SIG-M5 (cell line): ENCODE data around the gene RNF150.
"Not testable (repeated sequence)": the region's sequence is repeated elsewhere in the genome, so short reads cannot be mapped to it uniquely, and the experiment has no call there.

Experiments
- DNase-seq: peaks from one replicate; lab custom pipeline; 2025; lab: John Stamatoyannopoulos, UW

The RNF150 gene

GRCh38 chr4:140861359-140862176 lies 271.7 kb downstream of the RNF150 start:
- no peak for DNase-seq

- DNase-seq = no peak
Measured at GRCh38 chr4:140858897-140859296, 274.4 kb downstream of the RNF150 start.

- DNase-seq = no peak
Measured at GRCh38 chr4:140857111-140857510, 276.2 kb downstream of the RNF150 start.

- no peak for DNase-seq
Measured at GRCh38 chr4:140856621-140857062, 276.6 kb downstream of the RNF150 start.

- no peak for DNase-seq
Measured at GRCh38 chr4:140854168-140854567, 279.1 kb downstream of the RNF150 start.

- no peak for DNase-seq
Measured at GRCh38 chr4:140851804-140852203, 281.5 kb downstream of the RNF150 start.

- no peak for DNase-seq
Measured at GRCh38 chr4:140851032-140851636, 282.1 kb downstream of the RNF150 start.

GRCh38 chr4:140849526-140849925 lies 283.7 kb downstream of the RNF150 start:
- no peak for DNase-seq

GRCh38 chr4:140846736-140847135 lies 286.5 kb downstream of the RNF150 start:
- DNase-seq = no peak

GRCh38 chr4:140844061-140844460 lies 289.2 kb downstream of the RNF150 start:
- DNase-seq = no peak

- no peak for DNase-seq
Measured at GRCh38 chr4:140841186-140841585, 292.1 kb downstream of the RNF150 start.

- no peak for DNase-seq
Measured at GRCh38 chr4:140839888-140840790, 293.1 kb downstream of the RNF150 start.

GRCh38 chr4:140839406-140839805 lies 293.9 kb downstream of the RNF150 start:
- DNase-seq = no peak

- no peak for DNase-seq
Measured at GRCh38 chr4:140837736-140838135, 295.5 kb downstream of the RNF150 start.

- DNase-seq = no peak
Measured at GRCh38 chr4:140834839-140835495, 298.3 kb downstream of the RNF150 start.

- no peak for DNase-seq
Measured at GRCh38 chr4:140833280-140833679, 300.0 kb downstream of the RNF150 start.

GRCh38 chr4:140829825-140830224 lies 303.4 kb downstream of the RNF150 start:
- no peak for DNase-seq

GRCh38 chr4:140826701-140827027 lies 306.6 kb downstream of the RNF150 start:
- no peak for DNase-seq

GRCh38 chr4:140820520-140820919 lies 312.7 kb downstream of the RNF150 start:
- not testable (repeated sequence) for DNase-seq

- DNase-seq = no peak
Measured at GRCh38 chr4:140819610-140820009, 313.7 kb downstream of the RNF150 start.

- no peak for DNase-seq
Measured at GRCh38 chr4:140818433-140818832, 314.8 kb downstream of the RNF150 start.
